ENCODE data around the gene ZNF66.
"Not testable (repeated sequence)": the region's sequence is repeated elsewhere in the genome, so short reads cannot be mapped to it uniquely, and the experiment has no call there.

ZNF66 gene

DNA sequence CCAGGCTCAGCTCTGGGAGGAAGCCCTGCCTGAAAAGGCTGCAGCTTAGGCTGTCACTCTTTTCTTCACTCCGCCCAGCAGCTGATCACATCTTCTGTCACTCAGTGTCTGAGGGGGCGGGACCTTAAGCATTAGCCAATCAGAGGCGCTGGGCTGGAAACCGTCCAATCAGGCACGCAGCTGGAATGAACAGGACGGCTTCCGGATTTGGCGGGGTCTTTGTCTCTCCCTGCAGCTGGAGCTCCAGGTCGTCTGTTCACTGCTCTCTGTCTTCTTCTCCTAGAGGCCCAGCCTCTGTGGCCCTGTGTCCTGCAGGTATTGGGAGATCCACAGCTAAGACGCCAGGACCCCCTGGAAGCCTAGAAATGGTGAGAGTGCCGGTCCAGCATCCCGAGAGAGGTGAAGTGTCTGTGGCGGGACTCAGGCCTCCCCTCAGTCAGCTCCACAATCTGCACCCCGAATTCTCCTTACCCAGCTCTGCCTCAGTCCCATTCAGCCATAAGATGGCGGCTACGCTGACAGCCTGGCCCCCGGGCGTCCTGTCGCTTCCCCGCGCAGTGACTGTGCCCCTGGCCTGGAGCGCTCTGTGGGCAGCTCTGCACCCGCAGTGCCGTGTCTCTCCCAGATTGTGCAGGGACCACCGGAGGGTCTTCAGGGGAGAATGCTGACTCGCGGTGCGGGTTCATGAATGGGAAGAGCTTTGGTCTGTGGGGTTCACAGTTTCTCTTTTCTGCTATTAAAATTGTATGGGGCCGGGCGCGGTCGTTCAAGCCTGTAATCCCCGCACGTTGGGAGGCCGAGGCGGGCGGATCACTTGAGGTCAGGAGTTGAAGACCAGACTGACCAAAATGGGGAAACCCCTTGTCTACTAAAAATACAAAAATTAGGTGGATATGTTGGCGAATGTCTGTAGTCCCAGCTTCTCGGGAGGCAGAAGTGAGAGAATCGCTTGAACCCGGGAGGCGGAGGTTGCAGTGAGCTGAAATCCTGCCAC, at the start of gene ZNF66:
Gene ZNF66 (plus strand): TSS at position 222 of the 994 bp plus-strand sequence. CDS start 144 bp downstream, at position 366.
- ATAC-seq (ENCODE audit: low read depth), result peak; percentile 96
- peak within 1 kb of the TSS; percentile 61 for H3K4me3 ChIP-seq (ENCODE audit: severe bottlenecking)
- H3K36me3 ChIP-seq (ENCODE audit: low read depth), result no peaks in the 10 kb centered on the region
- peak within 1 kb of the TSS; percentile 18 for H3K27ac ChIP-seq (ENCODE audit: poor library complexity, severe bottlenecking)
- H3K4me1 ChIP-seq (ENCODE audit: insufficient read depth, poor library complexity, severe bottlenecking), result no peaks in the 10 kb centered on the region
- DNase-seq (ENCODE audit: low spot score), result peak; percentile 74
- no peaks in the 10 kb centered on the region for H3K27me3 ChIP-seq (ENCODE audit: insufficient read depth, poor library complexity, severe bottlenecking)
- TF ChIP-seq, protein P1, sequence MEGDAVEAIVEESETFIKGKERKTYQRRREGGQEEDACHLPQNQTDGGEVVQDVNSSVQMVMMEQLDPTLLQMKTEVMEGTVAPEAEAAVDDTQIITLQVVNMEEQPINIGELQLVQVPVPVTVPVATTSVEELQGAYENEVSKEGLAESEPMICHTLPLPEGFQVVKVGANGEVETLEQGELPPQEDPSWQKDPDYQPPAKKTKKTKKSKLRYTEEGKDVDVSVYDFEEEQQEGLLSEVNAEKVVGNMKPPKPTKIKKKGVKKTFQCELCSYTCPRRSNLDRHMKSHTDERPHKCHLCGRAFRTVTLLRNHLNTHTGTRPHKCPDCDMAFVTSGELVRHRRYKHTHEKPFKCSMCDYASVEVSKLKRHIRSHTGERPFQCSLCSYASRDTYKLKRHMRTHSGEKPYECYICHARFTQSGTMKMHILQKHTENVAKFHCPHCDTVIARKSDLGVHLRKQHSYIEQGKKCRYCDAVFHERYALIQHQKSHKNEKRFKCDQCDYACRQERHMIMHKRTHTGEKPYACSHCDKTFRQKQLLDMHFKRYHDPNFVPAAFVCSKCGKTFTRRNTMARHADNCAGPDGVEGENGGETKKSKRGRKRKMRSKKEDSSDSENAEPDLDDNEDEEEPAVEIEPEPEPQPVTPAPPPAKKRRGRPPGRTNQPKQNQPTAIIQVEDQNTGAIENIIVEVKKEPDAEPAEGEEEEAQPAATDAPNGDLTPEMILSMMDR (IDR thresholded peaks at IDR 0.05; ENCODE audit: poor library complexity, severe bottlenecking), result no peak
- H3K9me3 ChIP-seq (ENCODE audit: severe bottlenecking), result peaks cover 4% of the 10 kb centered on the region

DNA sequence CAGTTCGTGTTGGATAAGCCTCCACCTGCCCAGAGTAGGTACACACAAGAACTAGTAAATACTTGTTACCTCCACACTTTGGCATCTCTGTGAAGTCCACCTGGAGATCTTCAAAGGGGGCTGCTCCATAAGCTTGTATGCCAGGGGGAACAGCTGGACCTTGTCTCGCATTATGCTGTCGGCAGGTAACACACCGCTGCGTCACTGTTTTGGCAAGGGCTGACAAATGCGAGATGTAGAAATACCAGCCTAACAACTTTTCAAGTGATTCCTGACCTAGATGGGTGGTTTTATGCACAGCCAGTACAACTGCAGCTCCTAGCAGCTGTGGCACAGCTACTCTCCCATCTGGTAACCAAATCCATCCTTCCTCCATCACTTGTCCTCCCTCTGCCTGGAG, 25.9 kb upstream of the ZNF66 start:
- not testable (repeated sequence) for H3K27me3 ChIP-seq (ENCODE audit: insufficient read depth, poor library complexity, severe bottlenecking); H3K36me3 ChIP-seq (ENCODE audit: low read depth); H3K27ac ChIP-seq (ENCODE audit: poor library complexity, severe bottlenecking); DNase-seq (ENCODE audit: low spot score); H3K4me3 ChIP-seq (ENCODE audit: severe bottlenecking); H3K9me3 ChIP-seq (ENCODE audit: severe bottlenecking); ATAC-seq (ENCODE audit: low read depth); H3K4me1 ChIP-seq (ENCODE audit: insufficient read depth, poor library complexity, severe bottlenecking)

DNA sequence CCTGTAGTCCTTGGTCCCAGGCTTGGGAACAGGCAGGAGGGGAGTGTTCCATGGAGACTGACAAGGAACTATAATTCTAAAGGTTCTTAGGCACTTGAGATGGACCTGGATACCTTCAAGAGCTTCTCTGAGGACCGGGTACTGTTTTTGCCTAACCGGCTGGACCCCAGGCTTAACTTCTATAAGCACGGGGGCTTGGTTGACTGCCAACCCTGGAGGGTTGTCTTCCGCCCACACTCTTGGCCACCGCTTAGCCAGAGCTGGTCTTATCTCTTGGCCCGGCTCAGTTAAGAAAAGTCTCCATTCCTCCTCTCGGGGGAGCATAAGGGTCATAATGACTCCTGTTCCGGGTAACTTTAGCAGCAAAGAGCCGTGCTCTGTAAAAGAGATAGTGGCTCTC, 23.8 kb upstream of the ZNF66 start:
- H3K9me3 ChIP-seq (ENCODE audit: severe bottlenecking); H3K36me3 ChIP-seq (ENCODE audit: low read depth); H3K27ac ChIP-seq (ENCODE audit: poor library complexity, severe bottlenecking); H3K27me3 ChIP-seq (ENCODE audit: insufficient read depth, poor library complexity, severe bottlenecking); DNase-seq (ENCODE audit: low spot score); ATAC-seq (ENCODE audit: low read depth); H3K4me3 ChIP-seq (ENCODE audit: severe bottlenecking); H3K4me1 ChIP-seq (ENCODE audit: insufficient read depth, poor library complexity, severe bottlenecking): not testable (repeated sequence)

DNA sequence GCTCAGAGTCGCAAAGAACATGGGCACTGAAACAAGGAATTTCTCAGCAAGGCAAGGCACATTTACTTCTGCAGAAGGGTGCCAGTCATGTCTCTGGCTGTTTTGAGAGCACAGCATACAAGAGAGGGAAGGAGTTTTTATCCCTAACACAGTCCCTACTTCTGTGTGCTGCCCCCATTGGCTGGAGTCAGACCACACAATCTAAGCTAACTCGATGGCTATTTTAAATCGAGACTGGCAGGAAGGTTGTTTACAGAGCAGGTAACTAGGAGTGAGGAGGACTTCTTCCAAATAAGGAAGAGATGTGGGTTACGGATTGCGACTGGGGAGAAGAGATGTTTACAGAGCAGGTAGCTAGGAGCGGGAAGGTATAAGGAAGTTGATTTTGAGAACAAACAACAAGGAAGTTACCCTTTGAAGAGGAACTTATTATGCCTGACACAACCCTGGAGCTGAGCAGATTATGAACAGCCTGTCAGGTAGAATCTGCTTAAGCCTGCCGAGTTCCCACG, 6.8 kb upstream of the ZNF66 start:
- H3K4me3 ChIP-seq (ENCODE audit: severe bottlenecking); DNase-seq (ENCODE audit: low spot score); H3K9me3 ChIP-seq (ENCODE audit: severe bottlenecking); ATAC-seq (ENCODE audit: low read depth); H3K36me3 ChIP-seq (ENCODE audit: low read depth); H3K27ac ChIP-seq (ENCODE audit: poor library complexity, severe bottlenecking); H3K27me3 ChIP-seq (ENCODE audit: insufficient read depth, poor library complexity, severe bottlenecking); H3K4me1 ChIP-seq (ENCODE audit: insufficient read depth, poor library complexity, severe bottlenecking): not testable (repeated sequence)

DNA sequence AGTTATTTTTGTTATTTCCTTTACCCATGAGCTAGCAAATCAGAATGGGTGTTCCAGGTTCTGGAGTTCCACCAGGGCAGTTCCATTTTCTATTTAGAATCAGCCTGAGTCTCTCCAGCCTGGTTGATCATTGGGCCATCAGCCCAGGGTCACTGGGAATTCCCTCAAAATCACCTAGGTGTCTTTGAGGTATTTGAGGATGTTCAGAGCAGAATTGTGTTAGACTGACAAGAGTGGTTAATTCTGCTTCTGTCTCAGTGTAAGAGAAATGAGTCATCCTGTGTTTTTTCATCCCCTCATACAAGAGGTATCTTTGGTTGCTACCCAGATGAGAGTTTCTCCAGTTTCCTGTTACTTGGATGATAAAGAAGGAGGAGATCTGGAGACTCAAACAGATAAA, 11.7 kb downstream of the ZNF66 start:
- no peak overlapping the region for H3K4me3 ChIP-seq (ENCODE audit: severe bottlenecking)
- no peaks in the 10 kb centered on the region for H3K27me3 ChIP-seq (ENCODE audit: insufficient read depth, poor library complexity, severe bottlenecking)
- DNase-seq (ENCODE audit: low spot score), result no peak
- H3K36me3 ChIP-seq (ENCODE audit: low read depth), result peaks cover 4% of the 10 kb centered on the region; the same call in 1 of the 2 replicates
- ATAC-seq (ENCODE audit: low read depth), result no peak
- H3K27ac ChIP-seq (ENCODE audit: poor library complexity, severe bottlenecking), result no peak overlapping the region
- TF ChIP-seq, protein P1 (IDR thresholded peaks at IDR 0.05; ENCODE audit: poor library complexity, severe bottlenecking), result no peak
- no peaks in the 10 kb centered on the region for H3K4me1 ChIP-seq (ENCODE audit: insufficient read depth, poor library complexity, severe bottlenecking)
- H3K9me3 ChIP-seq (ENCODE audit: severe bottlenecking), result no peaks in the 10 kb centered on the region

DNA sequence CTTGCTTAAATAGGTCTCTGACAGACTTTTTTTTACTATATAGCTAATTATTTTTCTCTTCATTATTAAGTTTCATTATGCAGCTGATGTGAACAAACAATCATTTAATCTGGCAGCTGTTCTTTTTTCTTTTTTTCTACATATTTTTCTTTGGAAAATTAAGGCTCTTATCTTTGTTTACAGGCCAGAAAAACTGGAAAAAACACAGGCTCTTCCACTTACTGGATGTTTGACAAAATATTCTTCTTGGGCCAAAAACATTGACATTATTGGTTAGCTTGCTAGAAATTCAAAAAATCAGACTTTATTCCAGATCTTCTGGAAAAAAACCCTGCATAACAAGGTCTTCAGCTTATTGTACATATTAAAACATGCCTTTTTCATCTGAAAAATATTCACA, 15.7 kb downstream of the ZNF66 start:
- TF ChIP-seq, protein P1 (IDR thresholded peaks at IDR 0.05; ENCODE audit: poor library complexity, severe bottlenecking), result no peak
- no peak overlapping the region for H3K4me3 ChIP-seq (ENCODE audit: severe bottlenecking)
- H3K9me3 ChIP-seq (ENCODE audit: severe bottlenecking), result no peaks in the 10 kb centered on the region
- ATAC-seq (ENCODE audit: low read depth) (no peak), DNase-seq (ENCODE audit: low spot score) (no peak)
- H3K36me3 ChIP-seq (ENCODE audit: low read depth), result no peaks in the 10 kb centered on the region
- no peaks in the 10 kb centered on the region for H3K4me1 ChIP-seq (ENCODE audit: insufficient read depth, poor library complexity, severe bottlenecking)
- no peaks in the 10 kb centered on the region for H3K27me3 ChIP-seq (ENCODE audit: insufficient read depth, poor library complexity, severe bottlenecking)
- no peak overlapping the region for H3K27ac ChIP-seq (ENCODE audit: poor library complexity, severe bottlenecking)

DNA sequence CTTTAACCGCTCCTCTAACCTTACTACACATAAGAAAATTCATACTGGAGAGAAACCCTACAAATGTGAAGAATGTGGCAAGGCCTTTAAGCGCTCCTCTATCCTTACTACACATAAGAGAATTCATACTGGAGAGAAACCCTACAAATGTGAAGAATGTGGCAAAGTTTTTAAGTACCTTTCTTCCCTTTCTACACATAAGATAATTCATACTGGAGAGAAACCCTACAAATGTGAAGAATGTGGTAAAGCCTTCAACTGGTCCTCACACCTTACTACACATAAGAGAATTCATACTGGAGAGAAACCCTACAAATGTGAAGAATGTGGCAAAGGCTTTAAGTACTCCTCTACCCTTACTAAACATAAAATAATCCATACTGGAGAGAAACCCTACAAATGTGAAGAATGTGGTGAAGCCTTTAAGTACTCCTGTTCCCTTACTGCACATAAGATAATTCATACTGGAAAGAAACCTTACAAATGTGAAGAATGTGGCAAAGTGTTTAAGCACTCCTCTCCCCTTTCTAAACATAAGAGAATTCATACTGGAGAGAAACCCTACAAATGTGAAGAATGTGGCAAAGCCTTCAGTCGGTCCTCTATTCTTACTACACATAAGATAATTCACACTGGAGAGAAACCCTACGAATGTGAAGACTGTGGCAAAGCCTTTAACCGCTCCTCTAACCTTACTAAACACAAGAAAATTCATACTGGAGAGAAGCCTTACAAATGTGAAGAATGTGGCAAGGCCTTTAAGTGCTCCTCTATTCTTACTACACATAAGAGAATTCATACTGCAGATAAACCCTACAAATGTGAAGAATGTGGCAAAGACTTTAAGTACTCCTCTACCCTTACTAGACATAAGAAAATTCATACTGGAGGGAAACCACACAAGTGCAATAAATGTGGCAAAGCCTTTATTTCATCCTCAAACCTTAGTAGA, 30.5 kb downstream of the ZNF66 start:
- H3K4me3 ChIP-seq (ENCODE audit: severe bottlenecking); H3K27ac ChIP-seq (ENCODE audit: poor library complexity, severe bottlenecking); H3K36me3 ChIP-seq (ENCODE audit: low read depth); H3K4me1 ChIP-seq (ENCODE audit: insufficient read depth, poor library complexity, severe bottlenecking); H3K27me3 ChIP-seq (ENCODE audit: insufficient read depth, poor library complexity, severe bottlenecking); ATAC-seq (ENCODE audit: low read depth); DNase-seq (ENCODE audit: low spot score): not testable (repeated sequence)
- H3K9me3 ChIP-seq (ENCODE audit: severe bottlenecking), result peaks cover 13% of the 10 kb centered on the region

Data from RWPE2 (cell line).